Measurements from ENCODE around the gene PHLDA1.
"Not testable (repeated sequence)": the region's sequence is repeated elsewhere in the genome, so short reads cannot be mapped to it uniquely, and the experiment has no call there.

Gene PHLDA1

GRCh38 chr12:76002598-76003354 lies 28.8 kb downstream of the PHLDA1 start:
- no peak overlapping the region for H3K4me3 ChIP-seq (ENCODE audit: insufficient read depth, low read depth, low read length)
- H3K27ac ChIP-seq (ENCODE audit: insufficient read depth, low read depth, low read length, poor library complexity, severe bottlenecking): no peak overlapping the region
- no peaks in the 10 kb centered on the region for H3K4me1 ChIP-seq (ENCODE audit: control insufficient read depth, insufficient read depth, low read length)
- H3K9me3 ChIP-seq (ENCODE audit: control insufficient read depth, low read length): no peaks in the 10 kb centered on the region
- no CpG with 5 or more reads among the region's 1 CpG for WGBS, 2 experiments
- H3K36me3 ChIP-seq (ENCODE audit: control insufficient read depth, insufficient read depth, low read length): no peaks in the 10 kb centered on the region
- no peaks in the 10 kb centered on the region for H3K27me3 ChIP-seq (ENCODE audit: control insufficient read depth, insufficient read depth, low read length, poor library complexity, severe bottlenecking)

GRCh38 chr12:75998292-75999063 lies 33.1 kb downstream of the PHLDA1 start:
- 87 to 92% methylated on average over 4 of the region's 4 CpGs for WGBS, 2 experiments
- Histone ChIP-seq H3K4me1 (ENCODE audit: control insufficient read depth, insufficient read depth, low read length) (no peaks in the 10 kb centered on the region), H3K9me3 (ENCODE audit: control insufficient read depth, low read length) (no peaks in the 10 kb centered on the region), H3K27me3 (ENCODE audit: control insufficient read depth, insufficient read depth, low read length, poor library complexity, severe bottlenecking) (no peaks in the 10 kb centered on the region), H3K36me3 (ENCODE audit: control insufficient read depth, insufficient read depth, low read length) (no peaks in the 10 kb centered on the region), H3K27ac (ENCODE audit: insufficient read depth, low read depth, low read length, poor library complexity, severe bottlenecking) (no peak overlapping the region), H3K4me3 (ENCODE audit: insufficient read depth, low read depth, low read length) (no peak overlapping the region)

DNA sequence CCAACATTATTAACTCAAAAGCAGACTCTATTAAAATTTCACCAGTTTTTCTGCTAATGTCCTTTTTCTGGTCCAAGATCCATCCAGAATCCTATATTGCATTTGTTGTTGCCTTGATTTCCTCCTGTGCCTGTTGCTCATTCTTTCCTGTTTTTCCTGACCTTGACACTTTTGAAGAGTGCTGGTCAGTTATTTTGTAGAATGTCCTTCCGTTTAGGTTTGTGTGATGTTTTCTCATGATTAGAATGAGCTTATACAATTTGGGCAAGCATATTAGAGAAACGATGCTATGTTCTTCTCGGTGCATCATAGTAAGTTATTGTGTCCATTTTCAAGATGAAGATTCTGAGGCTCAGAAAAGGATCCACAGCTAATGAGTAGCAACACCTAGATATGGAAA lies 33.9 kb downstream of the PHLDA1 start:
- 94 to 95% methylated on average over 3 of the region's 3 CpGs for WGBS, 2 experiments
- Histone ChIP-seq H3K27me3 (ENCODE audit: control insufficient read depth, insufficient read depth, low read length, poor library complexity, severe bottlenecking) (no peaks in the 10 kb centered on the region), H3K4me1 (ENCODE audit: control insufficient read depth, insufficient read depth, low read length) (no peaks in the 10 kb centered on the region), H3K27ac (ENCODE audit: insufficient read depth, low read depth, low read length, poor library complexity, severe bottlenecking) (no peak overlapping the region), H3K4me3 (ENCODE audit: insufficient read depth, low read depth, low read length) (no peak overlapping the region), H3K36me3 (ENCODE audit: control insufficient read depth, insufficient read depth, low read length) (no peaks in the 10 kb centered on the region), H3K9me3 (ENCODE audit: control insufficient read depth, low read length) (no peaks in the 10 kb centered on the region)

DNA sequence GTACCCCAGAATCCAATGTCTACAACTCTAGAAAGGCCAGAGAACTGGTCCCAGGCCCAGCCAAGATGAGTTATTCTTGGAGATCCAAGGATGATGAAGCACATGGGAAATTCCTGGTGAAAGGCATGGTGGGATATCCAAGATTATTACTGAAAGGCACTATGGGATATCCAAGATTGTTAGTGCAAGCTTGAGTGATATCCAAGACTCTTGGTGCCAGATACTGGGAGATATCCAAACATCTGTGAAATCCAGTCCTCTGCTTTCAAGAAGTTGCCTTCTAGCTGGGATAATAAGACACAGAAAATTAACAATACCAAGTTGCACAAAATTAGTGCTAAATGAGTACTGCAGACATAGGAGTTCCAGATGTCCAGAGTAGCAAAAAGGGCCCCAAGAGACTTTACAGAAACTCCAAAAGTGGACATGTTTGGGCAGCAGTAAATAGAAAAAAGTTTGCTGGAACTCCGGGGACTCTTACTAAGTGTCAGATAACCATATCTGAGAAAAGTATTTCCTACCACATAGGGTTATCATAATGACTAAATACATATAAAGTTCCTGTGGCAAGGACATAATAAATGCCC lies 34.6 kb downstream of the PHLDA1 start:
- Histone ChIP-seq H3K9me3 (ENCODE audit: control insufficient read depth, low read length) (no peaks in the 10 kb centered on the region), H3K4me1 (ENCODE audit: control insufficient read depth, insufficient read depth, low read length) (no peaks in the 10 kb centered on the region), H3K36me3 (ENCODE audit: control insufficient read depth, insufficient read depth, low read length) (no peaks in the 10 kb centered on the region), H3K4me3 (ENCODE audit: insufficient read depth, low read depth, low read length) (no peak overlapping the region), H3K27me3 (ENCODE audit: control insufficient read depth, insufficient read depth, low read length, poor library complexity, severe bottlenecking) (no peaks in the 10 kb centered on the region), H3K27ac (ENCODE audit: insufficient read depth, low read depth, low read length, poor library complexity, severe bottlenecking) (no peak overlapping the region)
- WGBS, 2 experiments: 80 to 100% methylated on average over 1 of the region's 1 CpG

DNA sequence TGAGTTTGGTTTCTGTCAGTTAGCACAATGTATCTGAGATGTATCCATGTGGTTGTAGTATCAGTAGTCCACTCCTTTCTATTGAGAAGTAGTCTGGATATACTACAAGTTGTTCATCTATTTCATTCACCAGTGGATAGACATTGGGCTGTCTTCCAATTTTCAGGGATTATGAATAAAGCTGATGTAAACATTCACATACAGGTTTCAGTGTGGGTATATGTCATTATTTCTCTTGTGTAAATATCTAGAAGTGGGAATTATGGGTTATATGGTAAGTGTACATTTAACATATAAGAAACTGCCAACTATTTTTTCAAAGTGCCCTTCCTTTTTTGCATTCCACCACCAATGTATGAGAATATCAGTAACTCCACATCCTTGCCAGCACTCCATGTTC lies 35.9 kb downstream of the PHLDA1 start:
- H3K4me1 ChIP-seq (ENCODE audit: control insufficient read depth, insufficient read depth, low read length): no peaks in the 10 kb centered on the region
- no peak overlapping the region for H3K27ac ChIP-seq (ENCODE audit: insufficient read depth, low read depth, low read length, poor library complexity, severe bottlenecking)
- no peak overlapping the region for H3K4me3 ChIP-seq (ENCODE audit: insufficient read depth, low read depth, low read length)
- H3K27me3 ChIP-seq (ENCODE audit: control insufficient read depth, insufficient read depth, low read length, poor library complexity, severe bottlenecking): no peaks in the 10 kb centered on the region
- H3K36me3 ChIP-seq (ENCODE audit: control insufficient read depth, insufficient read depth, low read length): no peaks in the 10 kb centered on the region
- H3K9me3 ChIP-seq (ENCODE audit: control insufficient read depth, low read length): no peaks in the 10 kb centered on the region

GRCh38 chr12:75994069-75994740 lies 37.4 kb downstream of the PHLDA1 start:
- no peaks in the 10 kb centered on the region for H3K9me3 ChIP-seq (ENCODE audit: control insufficient read depth, low read length)
- no peaks in the 10 kb centered on the region for H3K4me1 ChIP-seq (ENCODE audit: control insufficient read depth, insufficient read depth, low read length)
- no peak overlapping the region for H3K4me3 ChIP-seq (ENCODE audit: insufficient read depth, low read depth, low read length)
- no peaks in the 10 kb centered on the region for H3K36me3 ChIP-seq (ENCODE audit: control insufficient read depth, insufficient read depth, low read length)
- H3K27me3 ChIP-seq (ENCODE audit: control insufficient read depth, insufficient read depth, low read length, poor library complexity, severe bottlenecking): no peaks in the 10 kb centered on the region
- no peak overlapping the region for H3K27ac ChIP-seq (ENCODE audit: insufficient read depth, low read depth, low read length, poor library complexity, severe bottlenecking)
- 82 to 84% methylated on average over 4 of the region's 4 CpGs for WGBS, 2 experiments

DNA sequence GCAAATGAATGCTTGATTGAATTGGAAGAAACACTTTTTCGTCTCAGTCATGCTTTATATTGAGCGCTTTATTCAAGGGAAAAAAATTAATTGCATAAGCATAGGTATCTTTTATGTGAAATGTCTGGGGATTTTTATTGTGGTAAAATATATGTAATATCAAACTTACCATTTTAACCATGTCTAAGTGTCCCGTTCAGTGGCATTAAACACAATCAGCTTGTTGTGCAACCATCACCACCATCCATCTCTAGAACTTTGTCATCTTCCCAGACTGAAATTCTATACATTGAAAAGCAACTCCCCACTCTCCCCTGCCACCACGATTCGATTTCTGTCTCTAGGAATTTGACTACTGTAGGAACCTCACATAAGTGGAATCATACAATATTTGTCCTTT lies 39.8 kb downstream of the PHLDA1 start:
- no peaks in the 10 kb centered on the region for H3K4me1 ChIP-seq (ENCODE audit: control insufficient read depth, insufficient read depth, low read length)
- H3K27me3 ChIP-seq (ENCODE audit: control insufficient read depth, insufficient read depth, low read length, poor library complexity, severe bottlenecking): no peaks in the 10 kb centered on the region
- H3K27ac ChIP-seq (ENCODE audit: insufficient read depth, low read depth, low read length, poor library complexity, severe bottlenecking): no peak overlapping the region
- WGBS, 2 experiments: 68 to 69% methylated on average over 5 of the region's 5 CpGs
- H3K4me3 ChIP-seq (ENCODE audit: insufficient read depth, low read depth, low read length): no peak overlapping the region
- no peaks in the 10 kb centered on the region for H3K36me3 ChIP-seq (ENCODE audit: control insufficient read depth, insufficient read depth, low read length)
- H3K9me3 ChIP-seq (ENCODE audit: control insufficient read depth, low read length): no peaks in the 10 kb centered on the region

- H3K36me3 ChIP-seq (ENCODE audit: control insufficient read depth, insufficient read depth, low read length): no peaks in the 10 kb centered on the region
- H3K4me3 ChIP-seq (ENCODE audit: insufficient read depth, low read depth, low read length): no peak overlapping the region
- 92 to 93% methylated on average over 3 to 4 of the region's 4 CpGs for WGBS, 2 experiments
- no peaks in the 10 kb centered on the region for H3K4me1 ChIP-seq (ENCODE audit: control insufficient read depth, insufficient read depth, low read length)
- no peaks in the 10 kb centered on the region for H3K27me3 ChIP-seq (ENCODE audit: control insufficient read depth, insufficient read depth, low read length, poor library complexity, severe bottlenecking)
- H3K27ac ChIP-seq (ENCODE audit: insufficient read depth, low read depth, low read length, poor library complexity, severe bottlenecking): no peak overlapping the region
- H3K9me3 ChIP-seq (ENCODE audit: control insufficient read depth, low read length): no peaks in the 10 kb centered on the region
Observed at GRCh38 chr12:75990189-75990912, 41.2 kb downstream of the PHLDA1 start.

DNA sequence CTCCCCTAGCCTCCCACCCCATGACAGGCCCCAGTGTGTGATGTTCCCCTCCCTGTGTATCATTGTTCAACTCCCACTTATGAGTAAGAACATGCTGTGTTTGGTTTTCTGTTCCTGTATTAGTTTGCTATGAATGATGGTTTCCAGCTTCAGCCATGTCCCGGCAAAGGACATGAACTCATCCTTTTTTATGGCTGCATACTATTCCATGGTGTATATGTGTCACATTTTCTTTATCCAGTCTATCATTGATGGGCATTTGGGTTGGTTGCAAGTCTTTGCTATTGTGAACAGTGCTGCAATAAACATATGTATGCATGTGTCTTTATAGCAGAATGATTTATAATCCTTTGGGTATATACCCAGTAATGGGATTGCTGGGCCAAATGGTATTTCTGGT lies 43.9 kb downstream of the PHLDA1 start:
- H3K27me3 ChIP-seq (ENCODE audit: control insufficient read depth, insufficient read depth, low read length, poor library complexity, severe bottlenecking); H3K9me3 ChIP-seq (ENCODE audit: control insufficient read depth, low read length); H3K27ac ChIP-seq (ENCODE audit: insufficient read depth, low read depth, low read length, poor library complexity, severe bottlenecking); H3K4me1 ChIP-seq (ENCODE audit: control insufficient read depth, insufficient read depth, low read length); H3K36me3 ChIP-seq (ENCODE audit: control insufficient read depth, insufficient read depth, low read length); H3K4me3 ChIP-seq (ENCODE audit: insufficient read depth, low read depth, low read length): not testable (repeated sequence)
- 50% methylated on average over 1 of the region's 1 CpG; no CpG with 5 or more reads in 1 of the 2 experiments for WGBS, 2 experiments
